Measurements from ENCODE around the gene PTGES2.

Gene PTGES2

GRCh38 chr9:128127568-128127989 is at the start of gene PTGES2:
Gene PTGES2 (minus strand): TSS chr9:128127729. CDS start chr9:128127717, 12 bp downstream.
- peak; percentile 65 for DNase-seq

GRCh38 chr9:128175726-128176125 is 48.2 kb upstream of the PTGES2 start:
- no peak for DNase-seq

GRCh38 chr9:128175102-128175563 is 47.6 kb upstream of the PTGES2 start:
- DNase-seq, result no peak

GRCh38 chr9:128174062-128174461 is 46.5 kb upstream of the PTGES2 start:
- no peak for DNase-seq

- DNase-seq, result no peak
Measured at GRCh38 chr9:128169925-128170324, 42.4 kb upstream of the PTGES2 start.

GRCh38 chr9:128169492-128169891 is 42.0 kb upstream of the PTGES2 start:
- DNase-seq, result no peak

- no peak for DNase-seq
Measured at GRCh38 chr9:128168731-128169308, 41.3 kb upstream of the PTGES2 start.

- DNase-seq, result no peak
Measured at GRCh38 chr9:128167209-128167608, 39.7 kb upstream of the PTGES2 start.

GRCh38 chr9:128166169-128166568 is 38.6 kb upstream of the PTGES2 start:
- DNase-seq, result no peak

- DNase-seq, result no peak
Measured at GRCh38 chr9:128164307-128164885, 36.9 kb upstream of the PTGES2 start.

- no peak for DNase-seq
Measured at GRCh38 chr9:128163523-128164306, 36.2 kb upstream of the PTGES2 start.

- no peak for DNase-seq
Measured at GRCh38 chr9:128163027-128163515, 35.5 kb upstream of the PTGES2 start.

- DNase-seq, result no peak
Measured at GRCh38 chr9:128162215-128163026, 34.9 kb upstream of the PTGES2 start.

- no peak for DNase-seq
Measured at GRCh38 chr9:128161215-128161902, 33.8 kb upstream of the PTGES2 start.

GRCh38 chr9:128160603-128160987 is 33.1 kb upstream of the PTGES2 start:
- no peak for DNase-seq

GRCh38 chr9:128159784-128160602 is 32.5 kb upstream of the PTGES2 start, which contains the start of gene BBLN:
Gene BBLN (plus strand): TSS chr9:128160265. CDS start chr9:128160408, 143 bp downstream.
- DNase-seq, result peak; percentile 87

GRCh38 chr9:128159522-128159783 is 31.9 kb upstream of the PTGES2 start:
- DNase-seq, result no peak

- DNase-seq, result no peak
Measured at GRCh38 chr9:128155736-128156500, 28.4 kb upstream of the PTGES2 start.

- DNase-seq, result no peak
Measured at GRCh38 chr9:128153947-128154695, 26.6 kb upstream of the PTGES2 start.
